Esophagus muscularis mucosa (tissue), 4 donors: ENCODE data around the gene CATSPERE. TPM values are rescaled to one million over a fixed set of nuclear protein-coding genes. Genes with fewer than 3 reads are reported as not detected.

ENCODE experiments used
- DNase-seq: peaks from one replicate; pipeline ENCODE4 v3.0.0-alpha.2; 2017; ENCODE audit errors: extremely low spot score
- H3K27ac ChIP-seq, 4 donors: fragments of 200-600 bp; sonication (generic); replicated peaks in 1 of 4; 1 replicate in 3 of 4; 2 replicates in 1 of 4; pipeline ENCODE4 v1.5.1; 2016 to 2019; ENCODE audit warnings: mild to moderate bottlenecking in 1 of 4
- H3K27me3 ChIP-seq, 4 donors: fragments of 200-600 bp; sonication (generic); one replicate each; pipeline versions ENCODE4 v1.5.1 to v1.6.0; 2016 to 2019
- H3K36me3 ChIP-seq, 4 donors: fragments of 200-600 bp; sonication (generic); one replicate each; pipeline ENCODE4 v1.5.1; 2016 to 2019
- H3K4me1 ChIP-seq, 4 donors: fragments of 200-600 bp; sonication (generic); one replicate each; pipeline ENCODE4 v1.5.1; 2016 to 2019
- H3K4me3 ChIP-seq, 4 donors: fragments of 200-600 bp; sonication (generic); 1 replicate in 2 of 4; 2 replicates in 2 of 4; pipeline ENCODE4 v1.5.1; 2016 to 2019; ENCODE audit warnings: mild to moderate bottlenecking in 4 of 4, moderate library complexity in 1 of 4
- H3K9me3 ChIP-seq, 4 donors: fragments of 200-600 bp; sonication (generic); 1 replicate in 3 of 4; 2 replicates in 1 of 4; pipeline ENCODE4 v1.5.1; 2016 to 2019
- CTCF ChIP-seq, 3 experiments: fragments of 200-600 bp in 2 of 3; fragments of 450-650 bp in 1 of 3; sonication (generic) in 2 of 3; IDR thresholded peaks; one replicate each; pipeline ENCODE4 v1.5.1; 2017 to 2019; ENCODE audit warnings: antibody characterized with exemption in 3 of 3, mild to moderate bottlenecking in 2 of 3, moderate library complexity in 1 of 3
- EP300 ChIP-seq: sonication (generic); formaldehyde crosslinking; IDR thresholded peaks from one replicate; pipeline ENCODE4 v1.6.1; 2017; ENCODE audit warnings: antibody characterized with exemption
- POLR2A ChIP-seq: fragments of 450-650 bp; IDR thresholded peaks from one replicate; pipeline ENCODE4 v1.6.1; 2017; ENCODE audit warnings: antibody characterized with exemption, moderate library complexity, mild to moderate bottlenecking, low read depth
- POLR2AphosphoS5 ChIP-seq, 2 donors: sonication (generic); formaldehyde crosslinking; IDR thresholded peaks; one replicate each; pipeline ENCODE4 v1.6.1; 2017; ENCODE audit warnings: antibody characterized with exemption in 2 of 2
- WGBS: methylation state at CpG from one replicate; pipeline ENCODE4 v1.1.5; 2018; 5-methylcytosine and 5-hydroxymethylcytosine counted together
- intact Hi-C: fragments of 100-400 bp; cut with DNase I; formaldehyde crosslinking; loops from one replicate; pipeline ENCODE4 v1.15.1; 2023
- total RNA-seq, 4 donors: library from RNA; depleted of rRNA; stranded (reverse); fragments of >200 nt; gene quantifications; one replicate each; pipeline versions ENCODE4 v1.1.0 to v1.2.1, GENCODE V29; 2016

Gene CATSPERE
- total RNA-seq, 4 donors from 2014 or later: 1.4 to 3.5 (median 2.1) TPM

GRCh38 chr1:244634546-244634945 is 173.5 kb downstream of the CATSPERE start:
- Histone ChIP-seq H3K27ac (no peak overlapping the region), H3K9me3 (no peaks in the 10 kb centered on the region), H3K4me1 (peaks cover 0 to 6% (median 0%) of the 10 kb centered on the region in 4 donors), H3K36me3 (no peaks in the 10 kb centered on the region), H3K27me3 (no peaks in the 10 kb centered on the region), H3K4me3 (no peak overlapping the region)
- TF ChIP-seq EP300 (no peak), POLR2A (no peak), POLR2AphosphoS5 (IDR thresholded peaks at IDR 0.05) (no peak), CTCF (IDR thresholded peaks at IDR 0.05) (no peak)
- WGBS: 85% methylated on average over 6 of the region's 6 CpGs
- intact Hi-C loops: no loop called here
- no peak for DNase-seq

GRCh38 chr1:244636488-244637259 is 175.6 kb downstream of the CATSPERE start:
- DNase-seq: no peak
- intact Hi-C loops: no loop called here
- Histone ChIP-seq H3K4me1 (peaks cover 0 to 6% (median 0%) of the 10 kb centered on the region in 4 donors), H3K27me3 (no peaks in the 10 kb centered on the region), H3K36me3 (no peaks in the 10 kb centered on the region), H3K27ac (no peak overlapping the region), H3K4me3 (no peak overlapping the region), H3K9me3 (no peaks in the 10 kb centered on the region)
- 84% methylated on average over 10 of the region's 10 CpGs for whole genome bisulfite sequencing
- TF ChIP-seq CTCF (IDR thresholded peaks at IDR 0.05) (no peak), EP300 (no peak), POLR2AphosphoS5 (IDR thresholded peaks at IDR 0.05) (no peak), POLR2A (no peak)

GRCh38 chr1:244639561-244639960 is 178.5 kb downstream of the CATSPERE start:
- intact Hi-C loops: no loop called here
- H3K27ac ChIP-seq: no peak overlapping the region
- TF ChIP-seq POLR2AphosphoS5 (IDR thresholded peaks at IDR 0.05) (no peak), POLR2A (no peak), EP300 (no peak), CTCF (IDR thresholded peaks at IDR 0.05) (no peak)
- H3K4me1 ChIP-seq: peaks cover 0 to 6% (median 0%) of the 10 kb centered on the region in 4 donors
- H3K9me3 ChIP-seq: no peaks in the 10 kb centered on the region
- no peak for DNase-seq
- no peaks in the 10 kb centered on the region for H3K36me3 ChIP-seq
- no peaks in the 10 kb centered on the region for H3K27me3 ChIP-seq
- H3K4me3 ChIP-seq: no peak overlapping the region

- no peak overlapping the region for H3K4me3 ChIP-seq
- H3K9me3 ChIP-seq: no peaks in the 10 kb centered on the region
- WGBS: 91% methylated on average over 6 of the region's 6 CpGs
- no peaks in the 10 kb centered on the region for H3K36me3 ChIP-seq
- no peak overlapping the region for H3K27ac ChIP-seq
- TF ChIP-seq POLR2A: no peak
- no peak for TF ChIP-seq EP300
- no peak for TF ChIP-seq CTCF (IDR thresholded peaks at IDR 0.05)
- no peak for TF ChIP-seq POLR2AphosphoS5 (IDR thresholded peaks at IDR 0.05)
- H3K27me3 ChIP-seq: no peaks in the 10 kb centered on the region
- intact Hi-C loops: no loop called here
- no peaks in the 10 kb centered on the region for H3K4me1 ChIP-seq
- DNase-seq: no peak
These were observed 179.8 kb downstream of the CATSPERE start for GRCh38 chr1:244640917-244641316.

GRCh38 chr1:244642526-244642925 is 181.5 kb downstream of the CATSPERE start:
- H3K4me1 ChIP-seq: no peaks in the 10 kb centered on the region
- intact Hi-C loops: no loop called here
- no peak overlapping the region for H3K4me3 ChIP-seq
- H3K27me3 ChIP-seq: no peaks in the 10 kb centered on the region
- H3K27ac ChIP-seq: no peak overlapping the region
- no peaks in the 10 kb centered on the region for H3K9me3 ChIP-seq
- TF ChIP-seq POLR2A (no peak), CTCF (IDR thresholded peaks at IDR 0.05) (no peak), POLR2AphosphoS5 (IDR thresholded peaks at IDR 0.05) (no peak), EP300 (no peak)
- 80% methylated on average over 16 of the region's 16 CpGs for WGBS
- H3K36me3 ChIP-seq: no peaks in the 10 kb centered on the region
- DNase-seq: no peak
